Spleen (tissue), 7 donors: ENCODE data around the gene RIPOR3.

Source experiments
- POLR2AphosphoS5 ChIP-seq, 3 donors: sonication (generic); formaldehyde crosslinking; IDR thresholded peaks; one replicate each; pipeline ENCODE4 v1.5.1; 2017; ENCODE audit warnings: antibody characterized with exemption in 3 of 3
- TF ChIP-seq, protein P1 (sequence below), 11 experiments: fragments of 200-600 bp in 7 of 11; fragments of 450-650 bp in 4 of 11; sonication (generic) in 4 of 11; IDR thresholded peaks in 8 of 11; conservative IDR thresholded peaks in 3 of 11; 1 replicate in 7 of 11; 2 replicates in 4 of 11; pipeline versions ENCODE4 v1.4.0 to v1.8.0; 2016 to 2021; ENCODE audit warnings: antibody characterized with exemption in 11 of 11, inconsistent platforms in 4 of 11, mild to moderate bottlenecking in 1 of 11
- donor health status: DM: no; HTN: no; CAD: no; lungs with moderate emphysema.
- donor health status: DM: no; HTN: no; CAD: no.
- donor health status: DM: no; HTN: no; CAD: no.

DNA sequence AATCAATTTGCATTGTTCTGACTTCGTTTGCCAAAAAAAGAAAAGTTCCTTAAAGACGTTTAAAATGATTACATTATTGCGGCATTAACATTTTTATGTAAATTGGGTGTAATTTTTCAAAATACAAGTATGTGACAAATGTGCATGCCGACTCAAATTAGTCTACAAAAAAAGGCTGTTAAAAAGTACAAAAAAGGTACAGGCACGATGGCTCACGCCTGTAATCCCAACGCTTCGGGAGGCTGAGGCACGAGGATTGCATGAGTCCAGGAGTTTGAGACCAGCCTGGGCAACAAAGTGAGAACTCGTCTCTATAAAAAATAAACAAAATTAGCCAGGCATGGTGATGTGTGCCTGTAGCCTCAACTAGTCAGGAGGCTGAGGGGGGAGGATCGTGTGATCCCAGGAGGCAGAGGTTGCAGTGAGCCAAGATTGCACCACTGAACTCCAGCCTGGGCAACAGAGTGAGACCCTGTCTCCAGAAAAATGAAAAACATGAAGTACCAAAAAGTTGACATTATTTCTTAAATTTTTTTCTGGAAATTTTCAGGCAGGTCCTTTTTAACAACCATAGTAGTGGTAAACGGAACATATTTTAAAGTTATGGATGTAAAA is 91.0 kb downstream of the RIPOR3 start:
- TF ChIP-seq, protein P1, sequence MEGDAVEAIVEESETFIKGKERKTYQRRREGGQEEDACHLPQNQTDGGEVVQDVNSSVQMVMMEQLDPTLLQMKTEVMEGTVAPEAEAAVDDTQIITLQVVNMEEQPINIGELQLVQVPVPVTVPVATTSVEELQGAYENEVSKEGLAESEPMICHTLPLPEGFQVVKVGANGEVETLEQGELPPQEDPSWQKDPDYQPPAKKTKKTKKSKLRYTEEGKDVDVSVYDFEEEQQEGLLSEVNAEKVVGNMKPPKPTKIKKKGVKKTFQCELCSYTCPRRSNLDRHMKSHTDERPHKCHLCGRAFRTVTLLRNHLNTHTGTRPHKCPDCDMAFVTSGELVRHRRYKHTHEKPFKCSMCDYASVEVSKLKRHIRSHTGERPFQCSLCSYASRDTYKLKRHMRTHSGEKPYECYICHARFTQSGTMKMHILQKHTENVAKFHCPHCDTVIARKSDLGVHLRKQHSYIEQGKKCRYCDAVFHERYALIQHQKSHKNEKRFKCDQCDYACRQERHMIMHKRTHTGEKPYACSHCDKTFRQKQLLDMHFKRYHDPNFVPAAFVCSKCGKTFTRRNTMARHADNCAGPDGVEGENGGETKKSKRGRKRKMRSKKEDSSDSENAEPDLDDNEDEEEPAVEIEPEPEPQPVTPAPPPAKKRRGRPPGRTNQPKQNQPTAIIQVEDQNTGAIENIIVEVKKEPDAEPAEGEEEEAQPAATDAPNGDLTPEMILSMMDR (IDR thresholded peaks at IDR 0.05 in 8 of 11, conservative IDR thresholded peaks at IDR 0.05 in 3 of 11), result no peak
- no peak for TF ChIP-seq POLR2AphosphoS5 (IDR thresholded peaks at IDR 0.05)
